ENCODE results near the gene TMEM59.

GRCh38 chr1:54007613-54008012 lies 45.4 kb downstream of the TMEM59 start:
- TF ChIP-seq CTCF (IDR thresholded peaks at IDR 0.05) = no peak
- no peak for TF ChIP-seq POLR2A (IDR thresholded peaks at IDR 0.05)

Measured in esophagus squamous epithelium (tissue), 4 donors.